GM23338 (cell line): ENCODE data around the gene VPS26C. TPM values are rescaled to one million over a fixed set of nuclear protein-coding genes. Genes with fewer than 3 reads are reported as not detected.

Experiments
- ATAC-seq: fragments of 200-7000 bp; cut with Tn5 transposase; 3 replicates; pipeline ENCODE4 v1.9.1; 2020
- DNase-seq: peaks from one replicate; pipeline ENCODE4 v3.0.0-alpha.2; 2015; ENCODE audit warnings: low spot score
- H2AFZ ChIP-seq: fragments of 200-600 bp; sonication (generic); 2 replicates; pipeline ENCODE4 v1.8.0; 2016; ENCODE audit warnings: antibody characterized with exemption, mild to moderate bottlenecking, moderate library complexity
- H3F3A ChIP-seq: fragments of 200-600 bp; sonication (generic); replicated peaks from 2 replicates; pipeline ENCODE4 v1.8.0; 2017; ENCODE audit warnings: antibody characterized with exemption, mixed run types, low read depth
- H3K27ac ChIP-seq: fragments of 200-600 bp; sonication (generic); 2 replicates; pipeline ENCODE4 v1.6.1; 2016; ENCODE audit warnings: low read depth
- H3K27me3 ChIP-seq: fragments of 200-600 bp; sonication (generic); 2 replicates; pipeline ENCODE4 v1.8.0; 2016; ENCODE audit warnings: mild to moderate bottlenecking, mixed run types, moderate library complexity; ENCODE audit not compliant: insufficient read depth
- H3K36me3 ChIP-seq: fragments of 200-600 bp; sonication (generic); 2 replicates; pipeline ENCODE4 v1.8.0; 2016; ENCODE audit warnings: mild to moderate bottlenecking; ENCODE audit not compliant: insufficient read depth
- H3K4me1 ChIP-seq: fragments of 200-600 bp; sonication (generic); 2 replicates; pipeline ENCODE4 v1.8.0; 2016; ENCODE audit warnings: mild to moderate bottlenecking, moderate library complexity; ENCODE audit not compliant: insufficient read depth
- H3K4me2 ChIP-seq: fragments of 200-600 bp; sonication (generic); 2 replicates; pipeline ENCODE4 v1.7.1; 2017; ENCODE audit warnings: mixed run types
- H3K4me3 ChIP-seq: fragments of 200-600 bp; sonication (generic); 2 replicates; pipeline ENCODE4 v1.6.1; 2016; ENCODE audit warnings: mixed run types
- H3K79me2 ChIP-seq: fragments of 200-600 bp; sonication (generic); replicated peaks from 2 replicates; pipeline ENCODE4 v1.8.0; 2017; ENCODE audit warnings: mild to moderate bottlenecking; ENCODE audit not compliant: insufficient read depth
- H3K9me2 ChIP-seq: fragments of 200-600 bp; sonication (generic); 2 replicates; pipeline ENCODE4 v1.8.0; 2017; ENCODE audit not compliant: insufficient read depth
- H4K20me1 ChIP-seq: fragments of 200-600 bp; sonication (generic); replicated peaks from 2 replicates; pipeline ENCODE4 v1.8.0; 2017; ENCODE audit warnings: mild to moderate bottlenecking; ENCODE audit not compliant: insufficient read depth
- H3K27ac Mint-ChIP-seq: 2 replicates; pipeline ENCODE4 v1.8.0; 2020; ENCODE audit warnings: inconsistent platforms, mild to moderate bottlenecking, moderate library complexity, mixed read lengths
- H3K27me3 Mint-ChIP-seq: 3 replicates; pipeline ENCODE4 v1.8.0; 2022; ENCODE audit warnings: low read depth, mild to moderate bottlenecking, moderate library complexity, mixed read lengths, inconsistent platforms; ENCODE audit not compliant: insufficient read depth, poor library complexity
- H3K36me3 Mint-ChIP-seq: 3 replicates; pipeline ENCODE4 v1.8.0; 2021; ENCODE audit warnings: low read depth, mild to moderate bottlenecking, inconsistent platforms, moderate library complexity, mixed read lengths
- H3K4me1 Mint-ChIP-seq: 3 replicates; pipeline ENCODE4 v1.8.0; 2020; ENCODE audit warnings: mild to moderate bottlenecking, inconsistent platforms, mixed read lengths
- H3K4me3 Mint-ChIP-seq: 3 replicates; pipeline ENCODE4 v1.8.0; 2021; ENCODE audit warnings: moderate library complexity, mild to moderate bottlenecking, inconsistent platforms, mixed read lengths
- H3K9me3 Mint-ChIP-seq: 3 replicates; pipeline ENCODE4 v1.8.0; 2020; ENCODE audit warnings: moderate library complexity, mild to moderate bottlenecking, inconsistent platforms, mixed read lengths
- CREB1 ChIP-seq: fragments of 250-450 bp; sonication (Bioruptor Pico); IDR thresholded peaks from 2 replicates; pipeline ENCODE4 v1.5.0; 2020; ENCODE audit warnings: low read depth, mild to moderate bottlenecking, moderate library complexity
- EZH2 ChIP-seq: fragments of 200-600 bp; sonication (generic); IDR thresholded peaks from one replicate; pipeline ENCODE4 v1.8.0; 2017; ENCODE audit warnings: antibody characterized with exemption, mild to moderate bottlenecking, low read depth; ENCODE audit not compliant: unreplicated experiment
- EZH2phosphoT487 ChIP-seq: fragments of 200-600 bp; sonication (generic); IDR thresholded peaks from one replicate; pipeline ENCODE4 v1.8.1; 2018; ENCODE audit warnings: antibody characterized with exemption; ENCODE audit not compliant: unreplicated experiment
- JUNB ChIP-seq: IDR thresholded peaks from one replicate; pipeline ENCODE4 v1.6.1; 2016; ENCODE audit warnings: antibody characterized with exemption; ENCODE audit not compliant: unreplicated experiment
- NANOG ChIP-seq: IDR thresholded peaks from 2 replicates; pipeline ENCODE4 v1.6.1; 2016; ENCODE audit warnings: antibody characterized with exemption, borderline replicate concordance
- POLR2AphosphoS5 ChIP-seq: IDR thresholded peaks from 2 replicates; pipeline ENCODE4 v1.6.1; 2016; ENCODE audit warnings: antibody characterized with exemption, low read depth
- STAT1 ChIP-seq: IDR thresholded peaks from one replicate; pipeline ENCODE4 v1.6.1; 2016; ENCODE audit warnings: antibody characterized with exemption; ENCODE audit not compliant: unreplicated experiment
- ZNF114 ChIP-seq: fragments of 250-450 bp; sonication (Bioruptor Pico); IDR thresholded peaks from 2 replicates; pipeline ENCODE4 v1.5.0; 2020; ENCODE audit warnings: mild to moderate bottlenecking, moderate library complexity
- ZNF331 ChIP-seq: fragments of 250-450 bp; sonication (Bioruptor Pico); IDR thresholded peaks from 2 replicates; pipeline ENCODE4 v1.5.0; 2020; ENCODE audit warnings: low read depth, mild to moderate bottlenecking, moderate library complexity
- polyA plus RNA-seq: library from polyadenylated mRNA; unstranded; fragments of >200 nt; fragmentation: Nextera tagmentation; extraction: Ambion mirVana; gene quantifications from 2 replicates; pipeline ENCODE4 v1.2.1, GENCODE V29; 2016
- total RNA-seq: library from RNA; depleted of rRNA; stranded (reverse); fragments of >200 nt; shearing (Covaris generic); gene quantifications from 2 replicates; pipeline ENCODE4 v1.2.3, GENCODE V29; 2014
- TF ChIP-seq, protein P1 (sequence below): IDR thresholded peaks from 2 replicates; pipeline ENCODE4 v1.6.1; 2016; ENCODE audit warnings: antibody characterized with exemption
- TF ChIP-seq, protein P2 (sequence below): IDR thresholded peaks from one replicate; pipeline ENCODE4 v1.6.1; 2018; ENCODE audit warnings: antibody characterized with exemption; ENCODE audit not compliant: unreplicated experiment

VPS26C gene
- total and polyA plus RNA-seq, 2 experiments from 2014 or later: 45.1 to 91.2 TPM

DNA sequence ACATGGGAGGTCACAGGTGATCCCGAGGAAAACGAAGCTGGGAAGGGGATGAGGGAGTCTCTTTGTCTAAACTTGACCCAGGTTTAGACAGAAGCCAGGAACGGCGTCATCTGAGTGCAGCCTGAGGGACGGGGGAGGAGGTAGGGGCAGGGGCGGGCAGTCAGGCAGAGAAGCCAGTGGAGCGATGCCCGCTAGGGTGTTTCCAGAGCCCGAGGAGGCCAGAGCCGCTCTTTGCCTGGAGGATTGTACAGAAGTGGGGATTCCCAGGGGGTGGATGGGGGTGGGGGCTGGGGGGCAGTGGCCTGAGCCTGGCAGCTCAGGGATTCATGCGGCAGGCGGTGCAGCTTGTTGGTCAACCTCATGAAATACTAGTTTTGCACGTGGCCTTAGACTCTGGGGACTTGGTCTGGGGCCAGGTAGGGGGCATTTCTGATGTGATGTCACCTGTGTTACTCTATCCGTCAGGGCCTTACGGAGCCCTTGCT lies 58.4 kb downstream of the VPS26C start (continued):
- TF ChIP-seq, protein P1, sequence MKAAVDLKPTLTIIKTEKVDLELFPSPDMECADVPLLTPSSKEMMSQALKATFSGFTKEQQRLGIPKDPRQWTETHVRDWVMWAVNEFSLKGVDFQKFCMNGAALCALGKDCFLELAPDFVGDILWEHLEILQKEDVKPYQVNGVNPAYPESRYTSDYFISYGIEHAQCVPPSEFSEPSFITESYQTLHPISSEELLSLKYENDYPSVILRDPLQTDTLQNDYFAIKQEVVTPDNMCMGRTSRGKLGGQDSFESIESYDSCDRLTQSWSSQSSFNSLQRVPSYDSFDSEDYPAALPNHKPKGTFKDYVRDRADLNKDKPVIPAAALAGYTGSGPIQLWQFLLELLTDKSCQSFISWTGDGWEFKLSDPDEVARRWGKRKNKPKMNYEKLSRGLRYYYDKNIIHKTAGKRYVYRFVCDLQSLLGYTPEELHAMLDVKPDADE: no peak
- TF ChIP-seq JUNB (no peak), STAT1 (no peak), EZH2 (no peak)

DNA sequence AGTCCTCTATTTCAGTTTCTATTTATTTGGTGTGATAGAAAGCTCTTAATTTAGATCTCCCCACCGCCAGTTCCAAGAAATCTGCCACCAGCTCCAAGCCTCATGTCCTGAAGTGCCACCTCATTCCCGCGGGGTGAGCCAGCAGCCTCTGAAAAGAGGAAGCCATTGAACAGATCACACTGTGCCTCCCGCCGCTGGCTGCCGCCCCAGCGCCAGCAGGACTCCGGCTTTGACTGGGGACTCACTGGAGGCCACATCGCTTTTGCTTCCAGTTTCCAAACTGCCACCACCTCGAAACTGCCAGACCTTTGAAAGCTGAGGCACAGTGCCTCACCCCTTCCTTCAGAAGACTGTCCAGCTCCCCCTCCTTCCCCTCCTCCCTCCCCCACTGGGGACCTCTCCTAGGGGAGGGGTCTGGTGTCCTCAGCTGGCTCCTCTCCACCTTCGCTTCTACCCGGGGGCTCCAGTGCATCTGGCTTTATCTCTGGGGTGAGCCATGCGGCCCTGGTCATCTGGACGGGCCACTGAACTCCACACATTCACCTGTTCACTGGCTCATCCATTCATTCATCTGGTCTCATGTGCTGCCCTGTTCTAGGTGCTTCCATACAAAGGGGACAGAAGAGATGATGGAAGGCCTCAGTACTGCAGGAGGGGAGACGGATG lies 58.9 kb downstream of the VPS26C start:
- 0 out of 3 replicates have a peak, but pooled peaks cover under 1% of the 10 kb centered on the region for H3K4me1 Mint-ChIP-seq
- Histone ChIP-seq H3K36me3 (no peaks in the 10 kb centered on the region), H3F3A (no peaks in the 10 kb centered on the region), H3K27me3 (no peaks in the 10 kb centered on the region), H3K4me1 (peaks cover 1% of the 10 kb centered on the region; the same call in 1 of the 2 replicates), H3K79me2 (no peaks in the 10 kb centered on the region), H3K9me2 (no peaks in the 10 kb centered on the region), H2AFZ (no peak overlapping the region), H3K4me2 (no peak overlapping the region), H3K4me3 (no peak overlapping the region), H4K20me1 (no peaks in the 10 kb centered on the region), H3K27ac (no peak overlapping the region)
- no peak for TF ChIP-seq JUNB
- no peak for TF ChIP-seq CREB1
- no peak for TF ChIP-seq ZNF114 (CRISPR knock-in tag)
- no peak for TF ChIP-seq NANOG
- TF ChIP-seq POLR2AphosphoS5: no peak
- TF ChIP-seq EZH2phosphoT487: no peak
- H3K4me3 Mint-ChIP-seq: no peak overlapping the region
- peaks cover 22% of the 10 kb centered on the region for H3K9me3 Mint-ChIP-seq
- peak; percentile 40; the same call in 2 of the 3 replicates for ATAC-seq
- peaks cover 6% of the 10 kb centered on the region; the same call in 1 of the 3 replicates for H3K36me3 Mint-ChIP-seq
- DNase-seq: no peak
- H3K27ac Mint-ChIP-seq: no peak overlapping the region
- peaks cover 1% of the 10 kb centered on the region for H3K27me3 Mint-ChIP-seq

DNA sequence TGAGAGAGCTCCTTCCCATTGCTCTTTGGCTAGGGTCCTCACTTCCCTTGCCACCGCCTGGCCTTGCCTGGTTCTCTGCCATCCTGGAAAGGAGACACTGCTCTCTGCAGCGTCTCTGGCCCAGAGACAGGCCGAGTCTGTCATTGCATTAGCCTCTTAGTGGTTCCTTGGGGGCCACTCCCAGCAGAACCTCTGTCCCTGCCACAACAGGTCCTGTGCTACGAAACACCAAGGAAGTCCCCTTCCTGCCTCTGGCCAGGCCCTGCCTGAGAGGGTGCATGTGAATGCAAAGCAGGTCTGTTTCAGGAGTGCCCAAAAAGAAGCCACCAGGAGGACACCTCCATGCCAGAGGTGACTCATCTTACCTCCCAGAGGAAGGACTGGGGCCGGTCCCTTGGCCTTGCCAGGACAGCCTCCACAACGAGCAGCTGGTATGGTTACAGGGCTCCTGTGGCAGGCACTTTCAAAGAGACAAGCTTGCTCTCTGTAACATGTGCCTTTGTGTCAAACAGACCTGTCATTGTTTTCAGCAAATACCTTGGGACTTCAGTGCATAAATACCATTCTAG lies 59.6 kb downstream of the VPS26C start:
- no peak overlapping the region for H3K4me2 ChIP-seq
- ATAC-seq: peak; percentile 66
- TF ChIP-seq ZNF331 (CRISPR knock-in tag) (no peak), ZNF114 (CRISPR knock-in tag) (no peak), POLR2AphosphoS5 (no peak), EZH2 (no peak), NANOG (no peak), EZH2phosphoT487 (no peak), STAT1 (no peak), JUNB (no peak)
- TF ChIP-seq, protein P2, sequence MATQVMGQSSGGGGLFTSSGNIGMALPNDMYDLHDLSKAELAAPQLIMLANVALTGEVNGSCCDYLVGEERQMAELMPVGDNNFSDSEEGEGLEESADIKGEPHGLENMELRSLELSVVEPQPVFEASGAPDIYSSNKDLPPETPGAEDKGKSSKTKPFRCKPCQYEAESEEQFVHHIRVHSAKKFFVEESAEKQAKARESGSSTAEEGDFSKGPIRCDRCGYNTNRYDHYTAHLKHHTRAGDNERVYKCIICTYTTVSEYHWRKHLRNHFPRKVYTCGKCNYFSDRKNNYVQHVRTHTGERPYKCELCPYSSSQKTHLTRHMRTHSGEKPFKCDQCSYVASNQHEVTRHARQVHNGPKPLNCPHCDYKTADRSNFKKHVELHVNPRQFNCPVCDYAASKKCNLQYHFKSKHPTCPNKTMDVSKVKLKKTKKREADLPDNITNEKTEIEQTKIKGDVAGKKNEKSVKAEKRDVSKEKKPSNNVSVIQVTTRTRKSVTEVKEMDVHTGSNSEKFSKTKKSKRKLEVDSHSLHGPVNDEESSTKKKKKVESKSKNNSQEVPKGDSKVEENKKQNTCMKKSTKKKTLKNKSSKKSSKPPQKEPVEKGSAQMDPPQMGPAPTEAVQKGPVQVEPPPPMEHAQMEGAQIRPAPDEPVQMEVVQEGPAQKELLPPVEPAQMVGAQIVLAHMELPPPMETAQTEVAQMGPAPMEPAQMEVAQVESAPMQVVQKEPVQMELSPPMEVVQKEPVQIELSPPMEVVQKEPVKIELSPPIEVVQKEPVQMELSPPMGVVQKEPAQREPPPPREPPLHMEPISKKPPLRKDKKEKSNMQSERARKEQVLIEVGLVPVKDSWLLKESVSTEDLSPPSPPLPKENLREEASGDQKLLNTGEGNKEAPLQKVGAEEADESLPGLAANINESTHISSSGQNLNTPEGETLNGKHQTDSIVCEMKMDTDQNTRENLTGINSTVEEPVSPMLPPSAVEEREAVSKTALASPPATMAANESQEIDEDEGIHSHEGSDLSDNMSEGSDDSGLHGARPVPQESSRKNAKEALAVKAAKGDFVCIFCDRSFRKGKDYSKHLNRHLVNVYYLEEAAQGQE: no peak

More for the DNA sequence above, 59.6 kb downstream of the VPS26C start:
- no peaks in the 10 kb centered on the region for H3K27me3 ChIP-seq
- H3K27ac ChIP-seq: no peak overlapping the region
- H2AFZ ChIP-seq: no peak overlapping the region
- Mint-ChIP-seq H3K27me3 (peaks cover 1% of the 10 kb centered on the region), H3K9me3 (peaks cover 22% of the 10 kb centered on the region), H3K36me3 (peaks cover 6% of the 10 kb centered on the region; the same call in 1 of the 3 replicates), H3K4me3 (no peak overlapping the region), H3K4me1 (peaks cover 7% of the 10 kb centered on the region), H3K27ac (no peak overlapping the region)
- H4K20me1 ChIP-seq: no peaks in the 10 kb centered on the region
- no peaks in the 10 kb centered on the region for H3F3A ChIP-seq
- no peaks in the 10 kb centered on the region for H3K36me3 ChIP-seq
- no peak for DNase-seq
- no peaks in the 10 kb centered on the region for H3K79me2 ChIP-seq
- H3K9me2 ChIP-seq: no peaks in the 10 kb centered on the region
- H3K4me1 ChIP-seq: peaks cover 8% of the 10 kb centered on the region
- H3K4me3 ChIP-seq: no peak overlapping the region
